ENCODE data around the gene CNTN6. TPM values are rescaled to one million over a fixed set of nuclear protein-coding genes. Genes with fewer than 3 reads are reported as not detected.

Gene CNTN6
- total and polyA plus RNA-seq, 2 experiments from 2014 or later = 0.21 TPM; not detected in 1

GRCh38 chr3:1439395-1439794 lies 346.6 kb downstream of the CNTN6 start:
- no peak overlapping the region for H3K4me3 ChIP-seq
- no peaks in the 10 kb centered on the region for H3K9me3 ChIP-seq (ENCODE audit: low read depth)
- DNase-seq (ENCODE audit: low read depth in 1 of 2, low spot score in 1 of 2) = no peak
- TF ChIP-seq, protein P1, sequence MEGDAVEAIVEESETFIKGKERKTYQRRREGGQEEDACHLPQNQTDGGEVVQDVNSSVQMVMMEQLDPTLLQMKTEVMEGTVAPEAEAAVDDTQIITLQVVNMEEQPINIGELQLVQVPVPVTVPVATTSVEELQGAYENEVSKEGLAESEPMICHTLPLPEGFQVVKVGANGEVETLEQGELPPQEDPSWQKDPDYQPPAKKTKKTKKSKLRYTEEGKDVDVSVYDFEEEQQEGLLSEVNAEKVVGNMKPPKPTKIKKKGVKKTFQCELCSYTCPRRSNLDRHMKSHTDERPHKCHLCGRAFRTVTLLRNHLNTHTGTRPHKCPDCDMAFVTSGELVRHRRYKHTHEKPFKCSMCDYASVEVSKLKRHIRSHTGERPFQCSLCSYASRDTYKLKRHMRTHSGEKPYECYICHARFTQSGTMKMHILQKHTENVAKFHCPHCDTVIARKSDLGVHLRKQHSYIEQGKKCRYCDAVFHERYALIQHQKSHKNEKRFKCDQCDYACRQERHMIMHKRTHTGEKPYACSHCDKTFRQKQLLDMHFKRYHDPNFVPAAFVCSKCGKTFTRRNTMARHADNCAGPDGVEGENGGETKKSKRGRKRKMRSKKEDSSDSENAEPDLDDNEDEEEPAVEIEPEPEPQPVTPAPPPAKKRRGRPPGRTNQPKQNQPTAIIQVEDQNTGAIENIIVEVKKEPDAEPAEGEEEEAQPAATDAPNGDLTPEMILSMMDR (IDR thresholded peaks at IDR 0.05; ENCODE audit: low read depth, low read length) = no peak
- H3K27ac ChIP-seq = no peak overlapping the region
- no peaks in the 10 kb centered on the region for H3K36me3 ChIP-seq
- no peaks in the 10 kb centered on the region for H3K27me3 ChIP-seq
- H3K4me1 ChIP-seq (ENCODE audit: low read depth) = no peaks in the 10 kb centered on the region

DNA sequence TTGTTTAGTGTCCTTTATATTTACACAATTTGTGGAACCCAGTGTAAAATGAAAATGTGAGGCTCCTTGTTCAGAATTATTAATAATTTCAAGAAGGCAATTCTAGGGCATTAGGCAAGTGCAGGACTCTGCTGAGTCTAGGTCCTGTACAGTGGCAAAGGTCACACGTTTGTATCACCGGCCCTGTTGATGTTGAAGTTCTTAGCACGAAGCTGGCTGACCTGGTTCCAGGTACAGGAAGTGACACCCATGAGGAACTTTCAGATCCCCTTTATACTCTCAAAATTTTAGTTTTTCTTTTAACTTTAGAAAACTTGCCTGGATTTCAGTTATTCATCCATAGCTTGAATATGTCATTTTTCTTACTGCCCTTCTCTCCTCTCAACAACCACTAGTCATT lies 349.4 kb downstream of the CNTN6 start:
- Histone ChIP-seq H3K27ac (no peak overlapping the region), H3K4me3 (no peak overlapping the region), H3K36me3 (no peaks in the 10 kb centered on the region), H3K4me1 (ENCODE audit: low read depth) (no peaks in the 10 kb centered on the region), H3K9me3 (ENCODE audit: low read depth) (no peaks in the 10 kb centered on the region), H3K27me3 (no peaks in the 10 kb centered on the region)
- TF ChIP-seq, protein P1 (IDR thresholded peaks at IDR 0.05; ENCODE audit: low read depth, low read length) = no peak
- DNase-seq (ENCODE audit: low read depth in 1 of 2, low spot score in 1 of 2) = no peak

DNA sequence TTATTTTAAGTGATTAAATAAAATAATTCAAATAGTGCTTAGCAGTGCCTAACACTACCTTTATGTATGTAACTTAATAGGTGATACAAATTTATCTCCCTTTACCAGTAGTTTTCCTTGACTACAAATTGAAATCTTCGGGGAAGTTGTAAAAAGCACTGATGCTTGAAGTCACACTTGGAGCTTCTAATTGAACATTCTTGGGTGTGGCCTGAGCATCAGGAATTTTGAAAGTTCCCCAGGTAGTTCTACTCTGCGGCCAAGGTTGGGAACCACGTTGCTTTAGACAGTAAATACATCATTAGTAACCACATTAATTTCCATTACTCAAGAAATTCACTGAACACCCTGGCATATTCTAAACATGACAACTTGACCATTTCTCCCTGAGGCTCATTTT lies 351.4 kb downstream of the CNTN6 start:
- no peaks in the 10 kb centered on the region for H3K4me1 ChIP-seq (ENCODE audit: low read depth)
- TF ChIP-seq, protein P1 (IDR thresholded peaks at IDR 0.05; ENCODE audit: low read depth, low read length) = no peak
- no peak overlapping the region for H3K27ac ChIP-seq
- no peaks in the 10 kb centered on the region for H3K36me3 ChIP-seq
- H3K9me3 ChIP-seq (ENCODE audit: low read depth) = no peaks in the 10 kb centered on the region
- no peak for DNase-seq (ENCODE audit: low read depth in 1 of 2, low spot score in 1 of 2)
- H3K27me3 ChIP-seq = no peaks in the 10 kb centered on the region
- no peak overlapping the region for H3K4me3 ChIP-seq

GRCh38 chr3:1446531-1446930 lies 353.7 kb downstream of the CNTN6 start:
- no peak for DNase-seq (ENCODE audit: low read depth in 1 of 2, low spot score in 1 of 2)
- no peaks in the 10 kb centered on the region for H3K36me3 ChIP-seq
- H3K4me1 ChIP-seq (ENCODE audit: low read depth) = no peaks in the 10 kb centered on the region
- H3K9me3 ChIP-seq (ENCODE audit: low read depth) = no peaks in the 10 kb centered on the region
- H3K4me3 ChIP-seq = no peak overlapping the region
- H3K27me3 ChIP-seq = no peaks in the 10 kb centered on the region
- H3K27ac ChIP-seq = no peak overlapping the region
- TF ChIP-seq, protein P1 (IDR thresholded peaks at IDR 0.05; ENCODE audit: low read depth, low read length) = no peak

DNA sequence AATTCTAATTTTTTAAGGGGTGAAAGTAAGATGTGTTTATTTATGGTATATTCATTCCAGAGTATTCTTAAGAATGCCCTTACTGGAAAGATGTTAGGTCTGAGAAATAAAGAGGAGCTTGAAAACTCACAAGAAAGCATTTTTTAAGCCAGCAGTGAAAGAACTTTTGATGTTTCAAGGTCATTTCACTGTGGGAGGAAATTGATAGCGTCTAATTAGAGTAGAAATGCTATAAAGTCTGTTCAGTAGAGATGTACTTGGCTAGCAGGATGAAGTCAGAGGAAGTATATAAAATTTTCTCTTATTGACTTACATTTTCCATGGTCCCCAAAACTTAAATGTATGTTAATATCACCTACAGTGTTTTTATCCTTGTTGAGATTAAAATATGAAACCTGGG lies 354.6 kb downstream of the CNTN6 start:
- H3K4me1 ChIP-seq (ENCODE audit: low read depth) = no peaks in the 10 kb centered on the region
- TF ChIP-seq, protein P1 (IDR thresholded peaks at IDR 0.05; ENCODE audit: low read depth, low read length) = no peak
- H3K9me3 ChIP-seq (ENCODE audit: low read depth) = no peaks in the 10 kb centered on the region
- no peak overlapping the region for H3K4me3 ChIP-seq
- DNase-seq (ENCODE audit: low read depth in 1 of 2, low spot score in 1 of 2) = no peak
- no peaks in the 10 kb centered on the region for H3K36me3 ChIP-seq
- H3K27ac ChIP-seq = no peak overlapping the region
- H3K27me3 ChIP-seq = no peaks in the 10 kb centered on the region

GRCh38 chr3:1448443-1448842 lies 355.6 kb downstream of the CNTN6 start:
- H3K36me3 ChIP-seq = no peaks in the 10 kb centered on the region
- DNase-seq (ENCODE audit: low read depth in 1 of 2, low spot score in 1 of 2) = no peak
- H3K27ac ChIP-seq = no peak overlapping the region
- no peaks in the 10 kb centered on the region for H3K4me1 ChIP-seq (ENCODE audit: low read depth)
- H3K27me3 ChIP-seq = no peaks in the 10 kb centered on the region
- no peak overlapping the region for H3K4me3 ChIP-seq
- TF ChIP-seq, protein P1 (IDR thresholded peaks at IDR 0.05; ENCODE audit: low read depth, low read length) = no peak
- H3K9me3 ChIP-seq (ENCODE audit: low read depth) = no peaks in the 10 kb centered on the region
